Measurements from ENCODE around the gene TEX13C. TPM values are rescaled to one million over a fixed set of nuclear protein-coding genes. Genes with fewer than 3 reads are reported as not detected.
"Not testable (repeated sequence)": the region's sequence is repeated elsewhere in the genome, so short reads cannot be mapped to it uniquely, and the experiment has no call there.

Gene TEX13C
- total and polyA plus RNA-seq, 2 experiments from 2014 or later: not detected

GRCh38 chrX:125298871-125299270 is 20.8 kb upstream of the TEX13C start:
- WGBS, 2 experiments (ENCODE audit: low coverage in 1 of 2, low lambda C conversion rate in 2 of 2, missing lambda C conversion rate in 2 of 2): 83 to 88% methylated on average over 2 of the region's 2 CpGs
- no peaks in the 10 kb centered on the region for H3K9me3 ChIP-seq (ENCODE audit: low read depth)
- no peak overlapping the region for H3K4me3 ChIP-seq
- TF ChIP-seq EZH2phosphoT487 (IDR thresholded peaks at IDR 0.05; ENCODE audit: insufficient read depth, low read depth) (no peak), EZH2 (IDR thresholded peaks at IDR 0.05; ENCODE audit: insufficient read depth, poor library complexity, severe bottlenecking) (no peak)
- no peaks in the 10 kb centered on the region for H3K27me3 ChIP-seq (replicated peaks; ENCODE audit: insufficient read depth)
- no peaks in the 10 kb centered on the region for H3K36me3 ChIP-seq (ENCODE audit: low read depth)
- no peak overlapping the region for H3K9ac ChIP-seq
- no peak overlapping the region for H2AFZ ChIP-seq
- in situ Hi-C loops (cut with MboI): no loop called here
- no peaks in the 10 kb centered on the region for H3F3A ChIP-seq (ENCODE audit: insufficient read depth)
- H3K79me2 ChIP-seq (ENCODE audit: insufficient read depth): no peaks in the 10 kb centered on the region
- H3K4me1 ChIP-seq (ENCODE audit: insufficient read depth): no peaks in the 10 kb centered on the region
- H4K20me1 ChIP-seq (ENCODE audit: insufficient read depth): no peaks in the 10 kb centered on the region
- no peak overlapping the region for H3K4me2 ChIP-seq (ENCODE audit: unreplicated experiment)
- H3K9me2 ChIP-seq (ENCODE audit: insufficient read depth): no peaks in the 10 kb centered on the region
- DNase-seq: no peak
- H3K27ac ChIP-seq: no peak overlapping the region

GRCh38 chrX:125306335-125306866 is 13.3 kb upstream of the TEX13C start:
- H3K9me2 ChIP-seq (ENCODE audit: insufficient read depth): no peaks in the 10 kb centered on the region
- H3K9me3 ChIP-seq (ENCODE audit: low read depth): no peaks in the 10 kb centered on the region
- 25 to 38% methylated on average over 1 of the region's 1 CpG for WGBS, 2 experiments (ENCODE audit: low coverage in 1 of 2, low lambda C conversion rate in 2 of 2, missing lambda C conversion rate in 2 of 2)

DNA sequence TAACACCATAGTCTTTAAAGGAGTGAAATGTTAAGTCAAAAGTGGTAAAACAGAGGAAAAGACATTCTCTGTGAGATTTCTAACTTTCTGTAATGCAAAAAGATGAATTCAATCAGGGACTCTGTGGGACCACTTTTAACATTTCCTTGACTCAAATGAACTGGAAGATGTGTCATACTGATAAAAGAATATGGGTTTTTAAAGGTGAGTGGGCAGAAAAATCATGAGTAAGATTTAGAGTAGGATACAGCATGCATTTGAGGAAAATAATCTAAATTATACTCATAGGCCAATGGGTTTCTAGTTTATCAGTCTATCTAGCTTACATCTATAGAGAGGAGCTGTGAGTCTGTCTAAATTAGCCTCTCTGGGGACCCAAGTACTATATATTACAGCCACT is 11.0 kb upstream of the TEX13C start:
- no peaks in the 10 kb centered on the region for H3F3A ChIP-seq (ENCODE audit: insufficient read depth)
- no peak overlapping the region for H3K9ac ChIP-seq
- H3K4me2 ChIP-seq (ENCODE audit: unreplicated experiment): no peak overlapping the region
- no peak for TF ChIP-seq EZH2phosphoT487 (IDR thresholded peaks at IDR 0.05; ENCODE audit: insufficient read depth, low read depth)
- no peak for TF ChIP-seq EZH2 (IDR thresholded peaks at IDR 0.05; ENCODE audit: insufficient read depth, poor library complexity, severe bottlenecking)
- no peaks in the 10 kb centered on the region for H3K9me3 ChIP-seq (ENCODE audit: low read depth)
- no peak overlapping the region for H2AFZ ChIP-seq
- no peak for DNase-seq
- no peak overlapping the region for H3K27ac ChIP-seq
- H3K4me1 ChIP-seq (ENCODE audit: insufficient read depth): no peaks in the 10 kb centered on the region
- H3K36me3 ChIP-seq (ENCODE audit: low read depth): no peaks in the 10 kb centered on the region
- H3K27me3 ChIP-seq (replicated peaks; ENCODE audit: insufficient read depth): no peaks in the 10 kb centered on the region
- no peaks in the 10 kb centered on the region for H3K79me2 ChIP-seq (ENCODE audit: insufficient read depth)
- H3K4me3 ChIP-seq: no peak overlapping the region
- no peaks in the 10 kb centered on the region for H3K9me2 ChIP-seq (ENCODE audit: insufficient read depth)
- no peaks in the 10 kb centered on the region for H4K20me1 ChIP-seq (ENCODE audit: insufficient read depth)
- in situ Hi-C loops (cut with MboI): no loop called here

More at GRCh38 chrX:125306335-125306866, 13.3 kb upstream of the TEX13C start:
- Histone ChIP-seq H3K79me2 (ENCODE audit: insufficient read depth) (no peaks in the 10 kb centered on the region), H2AFZ (no peak overlapping the region), H3K27ac (no peak overlapping the region), H3K36me3 (ENCODE audit: low read depth) (no peaks in the 10 kb centered on the region), H3K4me2 (ENCODE audit: unreplicated experiment) (no peak overlapping the region), H3K4me3 (no peak overlapping the region), H3K4me1 (ENCODE audit: insufficient read depth) (no peaks in the 10 kb centered on the region), H3F3A (ENCODE audit: insufficient read depth) (no peaks in the 10 kb centered on the region), H3K9ac (no peak overlapping the region), H3K27me3 (replicated peaks; ENCODE audit: insufficient read depth) (no peaks in the 10 kb centered on the region), H4K20me1 (ENCODE audit: insufficient read depth) (no peaks in the 10 kb centered on the region)
- in situ Hi-C loops (cut with MboI): no loop called here
- TF ChIP-seq EZH2 (IDR thresholded peaks at IDR 0.05; ENCODE audit: insufficient read depth, poor library complexity, severe bottlenecking) (no peak), EZH2phosphoT487 (IDR thresholded peaks at IDR 0.05; ENCODE audit: insufficient read depth, low read depth) (no peak)
- no peak for DNase-seq

- H3K79me2 ChIP-seq (ENCODE audit: insufficient read depth); H3K4me2 ChIP-seq (ENCODE audit: unreplicated experiment); H3K36me3 ChIP-seq (ENCODE audit: low read depth); H3K4me1 ChIP-seq (ENCODE audit: insufficient read depth); H3K27ac ChIP-seq; DNase-seq; H3K9me3 ChIP-seq (ENCODE audit: low read depth); H2AFZ ChIP-seq; H3K9ac ChIP-seq; H3K4me3 ChIP-seq; in situ Hi-C loops (cut with MboI); H3K27me3 ChIP-seq (replicated peaks; ENCODE audit: insufficient read depth); H3F3A ChIP-seq (ENCODE audit: insufficient read depth); H3K9me2 ChIP-seq (ENCODE audit: insufficient read depth); H4K20me1 ChIP-seq (ENCODE audit: insufficient read depth): not testable (repeated sequence)
- 79 to 100% methylated on average over 4 to 13 of the region's 17 CpGs for WGBS, 2 experiments (ENCODE audit: low coverage in 1 of 2, low lambda C conversion rate in 2 of 2, missing lambda C conversion rate in 2 of 2)
Measured at GRCh38 chrX:125319166-125319565, 505 bp upstream of the TEX13C start.

GRCh38 chrX:125322431-125322830 is 2.8 kb downstream of the TEX13C start:
- TF ChIP-seq EZH2phosphoT487 (IDR thresholded peaks at IDR 0.05; ENCODE audit: insufficient read depth, low read depth) (no peak), EZH2 (IDR thresholded peaks at IDR 0.05; ENCODE audit: insufficient read depth, poor library complexity, severe bottlenecking) (no peak)
- Histone ChIP-seq H4K20me1 (ENCODE audit: insufficient read depth) (no peaks in the 10 kb centered on the region), H3K4me2 (ENCODE audit: unreplicated experiment) (no peak overlapping the region), H3K36me3 (ENCODE audit: low read depth) (no peaks in the 10 kb centered on the region), H3K9ac (no peak overlapping the region), H3K4me1 (ENCODE audit: insufficient read depth) (no peaks in the 10 kb centered on the region), H3K79me2 (ENCODE audit: insufficient read depth) (no peaks in the 10 kb centered on the region), H3K9me2 (ENCODE audit: insufficient read depth) (no peaks in the 10 kb centered on the region), H3F3A (ENCODE audit: insufficient read depth) (no peaks in the 10 kb centered on the region), H3K9me3 (ENCODE audit: low read depth) (no peaks in the 10 kb centered on the region), H3K27ac (no peak overlapping the region), H3K27me3 (replicated peaks; ENCODE audit: insufficient read depth) (no peaks in the 10 kb centered on the region), H3K4me3 (no peak overlapping the region), H2AFZ (no peak overlapping the region)
- in situ Hi-C loops (cut with MboI): no loop called here
- 20 to 33% methylated on average over 1 of the region's 2 CpGs for WGBS, 2 experiments (ENCODE audit: low coverage in 1 of 2, low lambda C conversion rate in 2 of 2, missing lambda C conversion rate in 2 of 2)
- no peak for DNase-seq

Measured in GM23248 (cell line).